Nephron (organoid): ENCODE data around the gene SYT2.
"Not testable (repeated sequence)": the region's sequence is repeated elsewhere in the genome, so short reads cannot be mapped to it uniquely, and the experiment has no call there.

Source experiments
- H3K27ac Mint-ChIP-seq, 3 experiments: 2 replicates each; pipeline ENCODE4 v1.8.0; 2020; ENCODE audit warnings: mixed read lengths in 3 of 3, mild to moderate bottlenecking in 2 of 3, moderate library complexity in 1 of 3
- H3K27me3 Mint-ChIP-seq: 2 replicates; pipeline ENCODE4 v1.8.0; 2021; ENCODE audit warnings: low read depth, mild to moderate bottlenecking, moderate library complexity, mixed read lengths
- H3K36me3 Mint-ChIP-seq: 2 replicates; pipeline ENCODE4 v1.8.0; 2020; ENCODE audit warnings: low read depth, mixed read lengths
- H3K4me1 Mint-ChIP-seq: 2 replicates; pipeline ENCODE4 v1.8.0; 2020; ENCODE audit warnings: mixed read lengths
- H3K4me3 Mint-ChIP-seq, 3 experiments: 2 replicates each; pipeline ENCODE4 v1.8.0; 2020; ENCODE audit warnings: mild to moderate bottlenecking in 3 of 3, mixed read lengths in 3 of 3, moderate library complexity in 2 of 3
- H3K9me3 Mint-ChIP-seq: 2 replicates; pipeline ENCODE4 v1.8.0; 2020; ENCODE audit warnings: mixed read lengths
- CTCF ChIP-seq, 3 experiments: fragments of 200-600 bp; sonication (generic); IDR thresholded peaks; one replicate each; pipeline ENCODE4 v1.5.0; 2021; ENCODE audit warnings: antibody characterized with exemption in 3 of 3; ENCODE audit not compliant: unreplicated experiment in 3 of 3

The SYT2 gene

GRCh38 chr1:202627841-202628565 is 82.3 kb downstream of the SYT2 start:
- Mint-ChIP-seq H3K27ac (no peak overlapping the region), H3K4me1 (peaks cover 4% of the 10 kb centered on the region), H3K36me3 (no peaks in the 10 kb centered on the region), H3K27me3 (peaks cover 21% of the 10 kb centered on the region), H3K9me3 (no peaks in the 10 kb centered on the region), H3K4me3 (no peak overlapping the region)
- no peak for TF ChIP-seq CTCF (IDR thresholded peaks at IDR 0.05; ENCODE audit: unreplicated experiment in 3 of 3)

GRCh38 chr1:202627036-202627435 is 83.2 kb downstream of the SYT2 start:
- not testable (repeated sequence) for H3K9me3 Mint-ChIP-seq, H3K36me3 Mint-ChIP-seq, H3K27ac Mint-ChIP-seq, H3K4me1 Mint-ChIP-seq, H3K4me3 Mint-ChIP-seq
- peaks cover 16% of the 10 kb centered on the region for H3K27me3 Mint-ChIP-seq

- H3K4me1 Mint-ChIP-seq, result peaks cover 4% of the 10 kb centered on the region
These were observed 84.6 kb downstream of the SYT2 start for GRCh38 chr1:202625416-202626360.

GRCh38 chr1:202624781-202625108 is 85.5 kb downstream of the SYT2 start:
- Mint-ChIP-seq H3K4me1 (peaks cover 6% of the 10 kb centered on the region), H3K4me3 (no peak overlapping the region), H3K27me3 (peaks cover 12% of the 10 kb centered on the region), H3K9me3 (no peaks in the 10 kb centered on the region), H3K27ac (no peak overlapping the region), H3K36me3 (no peaks in the 10 kb centered on the region)
- no peak for TF ChIP-seq CTCF (IDR thresholded peaks at IDR 0.05; ENCODE audit: unreplicated experiment in 3 of 3)

More at GRCh38 chr1:202625416-202626360, 84.6 kb downstream of the SYT2 start:
- H3K36me3 Mint-ChIP-seq, result no peaks in the 10 kb centered on the region
- H3K4me3 Mint-ChIP-seq, result no peak overlapping the region
- TF ChIP-seq CTCF (IDR thresholded peaks at IDR 0.05; ENCODE audit: unreplicated experiment in 3 of 3), result peak; percentile 60 to 71 (median 71)
- peaks cover 12% of the 10 kb centered on the region for H3K27me3 Mint-ChIP-seq
- no peaks in the 10 kb centered on the region for H3K9me3 Mint-ChIP-seq
- H3K27ac Mint-ChIP-seq, result no peak overlapping the region

GRCh38 chr1:202624088-202624780 is 86.0 kb downstream of the SYT2 start:
- Mint-ChIP-seq H3K27ac (no peak overlapping the region), H3K4me1 (peaks cover 11% of the 10 kb centered on the region), H3K9me3 (no peaks in the 10 kb centered on the region), H3K36me3 (no peaks in the 10 kb centered on the region), H3K4me3 (no peak overlapping the region), H3K27me3 (peaks cover 10% of the 10 kb centered on the region)
- TF ChIP-seq CTCF (IDR thresholded peaks at IDR 0.05; ENCODE audit: unreplicated experiment in 3 of 3), result no peak

DNA sequence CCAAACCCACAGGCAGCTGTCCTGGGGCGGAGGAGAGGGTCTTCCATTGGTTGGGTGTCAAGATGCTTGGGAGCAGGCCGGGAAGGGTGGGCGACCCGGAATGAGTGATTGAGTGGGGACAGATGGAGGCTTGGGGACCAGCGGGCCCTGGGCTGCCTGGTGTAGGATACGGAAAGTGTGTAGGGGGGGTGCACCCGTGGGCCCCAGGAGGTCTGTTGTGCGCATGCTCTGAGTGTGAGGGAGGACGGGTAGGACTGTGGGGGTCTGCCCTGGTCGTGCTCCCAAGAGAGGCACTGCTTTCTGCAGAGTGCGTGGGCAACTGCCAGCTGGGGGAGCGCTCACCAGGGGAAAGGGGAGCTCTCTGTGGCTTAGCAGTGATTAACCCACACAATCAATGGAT is 86.8 kb downstream of the SYT2 start:
- not testable (repeated sequence) for H3K27me3 Mint-ChIP-seq, H3K36me3 Mint-ChIP-seq, H3K4me3 Mint-ChIP-seq, H3K9me3 Mint-ChIP-seq, H3K27ac Mint-ChIP-seq
- H3K4me1 Mint-ChIP-seq, result peaks cover 18% of the 10 kb centered on the region
